Transverse colon (tissue), 4 donors: ENCODE measurements around the gene ZBTB39.

Experiments
- CTCF ChIP-seq, 5 experiments: fragments of 200-600 bp in 3 of 5; fragments of 450-650 bp in 2 of 5; sonication (generic) in 3 of 5; IDR thresholded peaks; 1 replicate in 2 of 5; 2 replicates in 3 of 5; pipeline ENCODE4 v1.5.1; 2016 to 2017; ENCODE audit warnings: antibody characterized with exemption in 5 of 5, inconsistent platforms in 3 of 5, mild to moderate bottlenecking in 2 of 5, moderate library complexity in 1 of 5
- EP300 ChIP-seq: sonication (generic); formaldehyde crosslinking; IDR thresholded peaks from one replicate; pipeline ENCODE4 v1.6.1; 2017; ENCODE audit warnings: antibody characterized with exemption, low read depth
- POLR2A ChIP-seq: fragments of 450-650 bp; IDR thresholded peaks from one replicate; pipeline ENCODE4 v1.6.1; 2016; ENCODE audit warnings: antibody characterized with exemption, mild to moderate bottlenecking, moderate library complexity
- POLR2AphosphoS5 ChIP-seq, 3 donors: sonication (generic); formaldehyde crosslinking; IDR thresholded peaks; one replicate each; pipeline ENCODE4 v1.6.1; 2016; ENCODE audit warnings: antibody characterized with exemption in 3 of 3

GRCh38 chr12:56998981-56999380, 7.4 kb downstream of the ZBTB39 start:
- TF ChIP-seq POLR2A (no peak), POLR2AphosphoS5 (IDR thresholded peaks at IDR 0.05) (no peak), CTCF (IDR thresholded peaks at IDR 0.05) (no peak), EP300 (no peak)
